HepG2 (cell line): Measurements from ENCODE around the gene MAFB. TPM values are rescaled to one million over a fixed set of nuclear protein-coding genes. Genes with fewer than 3 reads are reported as not detected.
A peak's percentile ranks its signal among the peaks of the same experiment; 100 is the strongest.

Experiments
- ATAC-seq: fragments of 200-7000 bp; cut with Tn5 transposase; 3 replicates; pipeline ENCODE4 v1.9.1; 2020; ENCODE audit warnings: mild to moderate bottlenecking, moderate library complexity
- BruUV-seq: library from RNA; stranded (reverse); fragments of 400-500 nt; replicated peaks from 2 replicates; lab custom pipeline; 2021; lab: Mats Ljungman, UMichigan
- CTCF ChIA-PET: fragments of 300-600 bp; formaldehyde crosslinking; extraction: SDS; loops from one replicate; lab custom pipeline; 2021; ENCODE audit warnings: low total read pairs, inconsistent platforms, low intra/inter-chr PET ratio; lab: Yijun Ruan, JAX
- POLR2A ChIA-PET: fragments of 350-600 bp; sonication (Branson Sonifier 250); formaldehyde crosslinking; loops from one replicate; lab custom pipeline; 2020; ENCODE audit warnings: antibody characterized with exemption, inconsistent platforms; lab: Yijun Ruan, JAX
- DNase-seq: peaks from one replicate; pipeline ENCODE4 v3.0.0-alpha.2; 2015; ENCODE audit warnings: low spot score
- FAIRE-seq: peaks from 3 replicates; lab custom pipeline; 2011; peaks lifted over from hg19 to GRCh38; lab: Jason Lieb, UNC
- H2AFZ ChIP-seq: one replicate; pipeline ENCODE4 v1.6.1; 2011; ENCODE audit warnings: low read length, inconsistent platforms
- H3K27ac ChIP-seq: fragments of 300-600 bp; 3 replicates; pipeline ENCODE4 v1.8.0; 2011; ENCODE audit warnings: mixed run types, mild to moderate bottlenecking, mixed read lengths, low read length, inconsistent platforms; ENCODE audit not compliant: insufficient read depth; ENCODE audit errors: extremely low read length
- H3K27me3 ChIP-seq, 2 experiments: fragments of 200-600 bp in 1 of 2; 2 replicates in 1 of 2; 3 replicates in 1 of 2; pipeline versions ENCODE4 v1.6.0 to v1.8.0; 2011; ENCODE audit warnings: low read length in 2 of 2, mild to moderate bottlenecking in 2 of 2, moderate library complexity in 2 of 2, inconsistent platforms in 1 of 2; ENCODE audit not compliant: insufficient read depth in 2 of 2, control insufficient read depth in 1 of 2
- H3K36me3 ChIP-seq, 2 experiments: fragments of 200-600 bp in 1 of 2; replicated peaks in 1 of 2; 2 replicates in 1 of 2; 3 replicates in 1 of 2; pipeline versions ENCODE4 v1.5.1 to v1.8.0; 2011; ENCODE audit warnings: low read length in 2 of 2, inconsistent platforms in 1 of 2; ENCODE audit not compliant: insufficient read depth in 2 of 2, control insufficient read depth in 1 of 2
- H3K4me1 ChIP-seq: 2 replicates; pipeline ENCODE4 v1.5.1; 2012; ENCODE audit warnings: low read length, inconsistent platforms; ENCODE audit not compliant: insufficient read depth
- H3K4me2 ChIP-seq: 2 replicates; pipeline ENCODE4 v1.6.0; 2011; ENCODE audit warnings: low read depth, low read length, inconsistent platforms
- H3K4me3 ChIP-seq, 3 experiments: fragments of 200-600 bp in 1 of 3; sonication (generic), shearing (Covaris generic) in 1 of 3; replicated peaks in 1 of 3; 2 replicates each; pipeline ENCODE4 v1.5.1; 2011 to 2016; ENCODE audit warnings: low read length in 3 of 3, inconsistent platforms in 2 of 3, low read depth in 2 of 3, mild to moderate bottlenecking in 2 of 3, control low read depth in 1 of 3, mixed read lengths in 1 of 3; ENCODE audit not compliant: insufficient read depth in 1 of 3
- H3K79me2 ChIP-seq: one replicate; pipeline ENCODE4 v1.6.1; 2011; ENCODE audit warnings: low read length, inconsistent platforms; ENCODE audit not compliant: insufficient read depth
- H3K9ac ChIP-seq: 2 replicates; pipeline ENCODE4 v1.6.0; 2011; ENCODE audit warnings: mild to moderate bottlenecking, low read depth, low read length, inconsistent platforms; ENCODE audit not compliant: insufficient read depth
- H3K9me3 ChIP-seq: 2 replicates; pipeline ENCODE4 v1.5.1; 2012; ENCODE audit warnings: mild to moderate bottlenecking, low read length
- H4K20me1 ChIP-seq: 2 replicates; pipeline ENCODE4 v1.6.0; 2011; ENCODE audit warnings: inconsistent platforms, mild to moderate bottlenecking, low read length, moderate library complexity; ENCODE audit not compliant: insufficient read depth
- ARID5B ChIP-seq: IDR thresholded peaks from 2 replicates; pipeline ENCODE4 v1.4.0; 2020; ENCODE audit warnings: mild to moderate bottlenecking, missing genetic modification reagents
- MATR3 ChIP-seq: sonication (generic); formaldehyde crosslinking; IDR thresholded peaks from 2 replicates; pipeline ENCODE4 v1.4.0; 2020; ENCODE audit warnings: missing genetic modification reagents
- MLX ChIP-seq: IDR thresholded peaks from 2 replicates; pipeline ENCODE4 v1.6.1; 2016
- SAP130 ChIP-seq: IDR thresholded peaks from 2 replicates; pipeline ENCODE4 v1.6.1; 2016; ENCODE audit warnings: low read depth
- ZBTB20 ChIP-seq: sonication (generic); formaldehyde crosslinking; IDR thresholded peaks from 2 replicates; pipeline ENCODE4 v1.8.1; 2023; ENCODE audit warnings: missing genetic modification reagents, low read depth, mild to moderate bottlenecking, borderline replicate concordance
- ZBTB38 ChIP-seq: sonication (generic); formaldehyde crosslinking; IDR thresholded peaks from 2 replicates; pipeline ENCODE4 v1.5.1; 2020; ENCODE audit warnings: mild to moderate bottlenecking, missing genetic modification reagents
- ZNF687 ChIP-seq: sonication (generic); formaldehyde crosslinking; IDR thresholded peaks from 2 replicates; pipeline ENCODE4 v1.5.1; 2020; ENCODE audit warnings: mild to moderate bottlenecking, missing genetic modification reagents, moderate library complexity
- WGBS: methylation state at CpG from one replicate; pipeline ENCODE4 v1.1.6; 2017; ENCODE audit warnings: low lambda C conversion rate; 5-methylcytosine and 5-hydroxymethylcytosine counted together
- in situ Hi-C: cut with HindIII; loops from 2 replicates; pipeline ENCODE4 v1.10.0; 2017; ENCODE audit warnings: low pct_unique_long_range_greater_than_20kb; ENCODE audit not compliant: extremely low pct_ligation_motif_present
- intact Hi-C: fragments of 100-400 bp; cut with micrococcal nuclease; formaldehyde crosslinking; loops from one replicate; pipeline ENCODE4 v1.10.0; 2022; ENCODE audit not compliant: unreplicated experiment
- polyA plus RNA-seq, 8 experiments: library from polyadenylated mRNA; depleted of rRNA in 3 of 8; stranded (reverse) in 7 of 8; unstranded in 1 of 8; fragments of >200 nt; fragmentation: Illumina TruSeq in 4 of 8; extraction: Trizol in 4 of 8; gene quantifications; 2 replicates each; pipeline versions ENCODE4 v1.2.1 to v1.2.3, GENCODE V29; 2011 to 2016; ENCODE audit warnings: low read depth in 4 of 8, missing spikeins in 1 of 8, mixed read lengths in 1 of 8; ENCODE audit not compliant: insufficient read depth in 1 of 8
- total RNA-seq, 5 experiments: library from RNA; depleted of rRNA; stranded (reverse); fragments of >200 nt; fragmentation: Illumina TruSeq; extraction: Trizol; gene quantifications; 2 replicates each; pipeline ENCODE4 v1.2.3, GENCODE V29; 2016; ENCODE audit warnings: low read depth in 1 of 5

MAFB gene
- total and polyA plus RNA-seq, 2 of the 13 experiments (the other 11 are each of a cell fraction or from before 2014, with no cell fraction given) = 0.08 to 0.11 TPM

- BruUV-seq = no TSS peak
- H3K4me1 ChIP-seq = peaks cover 39% of the 10 kb centered on the region
- in situ Hi-C loops = loop anchor here (10.0 kb wide), 1 partner anchor 1566 kb away; no protein-coding TSS in a partner anchor
Measured at GRCh38 chr20:40680161-40680959, 8.7 kb downstream of the MAFB start.

GRCh38 chr20:40679184-40679583 is 9.9 kb downstream of the MAFB start:
- BruUV-seq = no TSS peak
- intact Hi-C loops = no loop called here
- DNase-seq = no peak
- Histone ChIP-seq H2AFZ (no peak overlapping the region), H4K20me1 (no peaks in the 10 kb centered on the region), H3K4me1 (peaks cover 39% of the 10 kb centered on the region), H3K4me2 (no peak overlapping the region), H3K27me3 (peaks cover 4 to 5% of the 10 kb centered on the region in 2 experiments; a peak in 2 of 5 replicates), H3K36me3 (no peaks in the 10 kb centered on the region), H3K79me2 (no peaks in the 10 kb centered on the region), H3K27ac (no peak overlapping the region), H3K9ac (no peak overlapping the region), H3K9me3 (no peaks in the 10 kb centered on the region), H3K4me3 (no peak overlapping the region)
- TF ChIP-seq MLX (CRISPR knock-in tag) = peak; percentile 56; the same call in 1 of the 2 replicates
- TF ChIP-seq ZBTB38 (CRISPR knock-in tag) = 0 out of 2 replicates have a peak, but pooled peaks have one; percentile 51
- peak; percentile 31; the same call in 1 of the 2 replicates for TF ChIP-seq SAP130 (CRISPR knock-in tag)
- 0 out of 2 replicates have a peak, but pooled peaks have one; percentile 18 for TF ChIP-seq ZNF687 (CRISPR knock-in tag)
- TF ChIP-seq ARID5B (CRISPR knock-in tag) = no peak
- FAIRE-seq = no peak
- POLR2A ChIA-PET = no interaction called here
- ATAC-seq = no peak; the same call in 2 of the 3 replicates
- CTCF ChIA-PET = no interaction called here
- 43% methylated on average over 9 of the region's 9 CpGs for WGBS
- in situ Hi-C loops = no loop called here

More at GRCh38 chr20:40680161-40680959, 8.7 kb downstream of the MAFB start:
- FAIRE-seq = no peak
- H3K27ac ChIP-seq = no peak overlapping the region
- peaks cover 6% of the 10 kb centered on the region in 2 experiments; a peak in 3 of 5 replicates for H3K27me3 ChIP-seq
- no peak overlapping the region for H3K4me3 ChIP-seq
- no peaks in the 10 kb centered on the region for H4K20me1 ChIP-seq
- H3K79me2 ChIP-seq = no peaks in the 10 kb centered on the region
- DNase-seq = no peak
- no peaks in the 10 kb centered on the region for H3K9me3 ChIP-seq
- TF ChIP-seq MATR3 (CRISPR knock-in tag) = no peak
- 0 out of 2 replicates have a peak, but pooled peaks have one; percentile 48 for TF ChIP-seq ZBTB20
- H3K9ac ChIP-seq = no peak overlapping the region
- 7% methylated on average over 2 of the region's 2 CpGs for WGBS
- no peak overlapping the region for H2AFZ ChIP-seq
- ChIA-PET POLR2A (no interaction called here), CTCF (no interaction called here)
- no peaks in the 10 kb centered on the region for H3K36me3 ChIP-seq
- intact Hi-C loops = no loop called here
- ATAC-seq = no peak
- no peak overlapping the region for H3K4me2 ChIP-seq
